Measurements from ENCODE around the gene GNG4. TPM values are rescaled to one million over a fixed set of nuclear protein-coding genes. Genes with fewer than 3 reads are reported as not detected.
"Not testable (repeated sequence)": the region's sequence is repeated elsewhere in the genome, so short reads cannot be mapped to it uniquely, and the experiment has no call there.

The GNG4 gene
- total and polyA plus RNA-seq, 12 donors: 0.22 to 25.8 (median 3.8) TPM; not detected in 2

DNA sequence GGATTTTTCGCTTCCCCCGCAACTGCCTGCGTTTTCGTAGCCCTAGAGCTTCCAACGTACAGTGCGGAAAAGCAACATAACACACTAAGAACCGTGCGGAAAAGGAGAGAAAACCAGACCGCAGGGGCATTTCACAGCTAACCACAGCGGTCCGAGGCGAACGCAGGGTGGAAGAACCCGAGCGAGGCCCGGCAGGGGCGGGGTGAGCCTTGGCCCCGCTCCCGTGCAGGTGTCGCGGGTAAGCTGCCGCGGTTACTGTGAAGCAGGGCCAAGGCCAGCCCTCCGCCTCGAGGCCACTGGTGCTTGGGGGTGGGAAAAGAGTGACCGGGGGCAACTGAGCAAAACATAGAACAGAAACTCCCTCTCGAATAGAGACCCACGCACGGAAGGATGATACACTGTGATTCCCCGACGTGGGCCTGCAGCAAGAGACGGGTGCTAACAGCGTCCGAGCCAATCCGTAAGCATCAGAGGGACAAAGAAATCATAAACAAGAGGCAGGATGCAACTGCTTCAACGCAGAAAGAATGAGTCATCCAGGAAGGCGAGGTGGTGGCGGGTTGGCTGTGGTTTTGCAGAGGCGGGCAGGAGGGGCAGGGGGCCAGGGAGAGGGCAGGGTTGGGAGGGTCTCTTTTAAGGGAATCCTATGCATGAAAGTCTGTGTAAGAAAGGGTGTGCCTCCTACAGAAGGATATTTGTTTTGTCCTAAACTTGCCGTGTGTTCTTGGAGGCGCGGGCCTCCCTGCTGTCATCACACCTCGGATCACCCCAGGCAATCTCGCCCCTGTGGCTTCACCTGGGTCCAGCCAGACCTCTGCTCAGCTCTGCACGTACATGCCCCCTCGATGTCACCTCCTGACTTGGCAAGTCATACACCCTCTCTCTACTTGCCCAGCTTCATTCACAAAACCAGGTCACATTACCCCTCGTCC is 7.3 kb downstream of the GNG4 start:
- WGBS, 4 donors: 39 to 60% (median 56%) methylated on average over 46 to 47 of the region's 47 CpGs
- peaks cover 0 to 4% of the 10 kb centered on the region in 2 donors for H3K4me1 ChIP-seq (replicated peaks in 1 of 2)
- intact Hi-C loops (cut with DNase I): no loop called here
- peaks cover 6% of the 10 kb centered on the region for H3K27me3 ChIP-seq
- DNase-seq: peak in 2 of 7 donors; percentile 16 to 48
- H3K9me3 ChIP-seq (replicated peaks in 1 of 3): no peaks in the 10 kb centered on the region
- no peak for TF ChIP-seq POLR2A (IDR thresholded peaks at IDR 0.05)
- TF ChIP-seq, protein P1, sequence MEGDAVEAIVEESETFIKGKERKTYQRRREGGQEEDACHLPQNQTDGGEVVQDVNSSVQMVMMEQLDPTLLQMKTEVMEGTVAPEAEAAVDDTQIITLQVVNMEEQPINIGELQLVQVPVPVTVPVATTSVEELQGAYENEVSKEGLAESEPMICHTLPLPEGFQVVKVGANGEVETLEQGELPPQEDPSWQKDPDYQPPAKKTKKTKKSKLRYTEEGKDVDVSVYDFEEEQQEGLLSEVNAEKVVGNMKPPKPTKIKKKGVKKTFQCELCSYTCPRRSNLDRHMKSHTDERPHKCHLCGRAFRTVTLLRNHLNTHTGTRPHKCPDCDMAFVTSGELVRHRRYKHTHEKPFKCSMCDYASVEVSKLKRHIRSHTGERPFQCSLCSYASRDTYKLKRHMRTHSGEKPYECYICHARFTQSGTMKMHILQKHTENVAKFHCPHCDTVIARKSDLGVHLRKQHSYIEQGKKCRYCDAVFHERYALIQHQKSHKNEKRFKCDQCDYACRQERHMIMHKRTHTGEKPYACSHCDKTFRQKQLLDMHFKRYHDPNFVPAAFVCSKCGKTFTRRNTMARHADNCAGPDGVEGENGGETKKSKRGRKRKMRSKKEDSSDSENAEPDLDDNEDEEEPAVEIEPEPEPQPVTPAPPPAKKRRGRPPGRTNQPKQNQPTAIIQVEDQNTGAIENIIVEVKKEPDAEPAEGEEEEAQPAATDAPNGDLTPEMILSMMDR (IDR thresholded peaks at IDR 0.05): no peak
- H3K27ac ChIP-seq: no peak overlapping the region
- no peaks in the 10 kb centered on the region for H3K36me3 ChIP-seq (replicated peaks in 1 of 2)
- no peak overlapping the region for H3K4me3 ChIP-seq

DNA sequence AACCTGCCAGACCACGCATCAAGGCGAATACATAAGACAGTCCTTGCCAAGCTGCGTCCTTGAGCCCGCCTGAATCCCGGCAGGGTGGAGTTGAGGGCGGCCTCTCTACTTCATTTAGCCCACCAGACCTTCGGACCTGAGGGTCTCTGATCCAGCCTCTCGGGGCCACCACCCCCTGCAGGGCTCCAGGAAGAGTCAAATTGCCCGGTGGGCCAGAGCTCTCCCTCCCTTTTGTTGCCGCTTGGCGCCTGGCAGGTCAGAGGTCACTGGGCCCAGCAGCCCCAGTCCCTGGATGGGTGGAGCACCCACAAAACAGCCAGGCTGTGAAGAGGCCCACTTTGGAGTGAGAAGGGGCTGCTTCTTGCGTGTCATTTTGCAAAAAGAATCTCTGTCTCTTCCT is 9.0 kb downstream of the GNG4 start:
- 80 to 92% (median 90%) methylated on average over 7 to 12 of the region's 12 CpGs for WGBS, 4 donors
- no peak overlapping the region for H3K27ac ChIP-seq
- TF ChIP-seq, protein P1 (IDR thresholded peaks at IDR 0.05): no peak
- TF ChIP-seq POLR2A (IDR thresholded peaks at IDR 0.05): no peak
- H3K36me3 ChIP-seq (replicated peaks in 1 of 2): no peaks in the 10 kb centered on the region
- peak in 1 of 7 donors; percentile 13 for DNase-seq
- H3K4me3 ChIP-seq: no peak overlapping the region
- H3K4me1 ChIP-seq (replicated peaks in 1 of 2): peaks cover 0 to 4% of the 10 kb centered on the region in 2 donors
- H3K9me3 ChIP-seq (replicated peaks in 1 of 3): no peaks in the 10 kb centered on the region
- no peaks in the 10 kb centered on the region for H3K27me3 ChIP-seq
- intact Hi-C loops (cut with DNase I): no loop called here

DNA sequence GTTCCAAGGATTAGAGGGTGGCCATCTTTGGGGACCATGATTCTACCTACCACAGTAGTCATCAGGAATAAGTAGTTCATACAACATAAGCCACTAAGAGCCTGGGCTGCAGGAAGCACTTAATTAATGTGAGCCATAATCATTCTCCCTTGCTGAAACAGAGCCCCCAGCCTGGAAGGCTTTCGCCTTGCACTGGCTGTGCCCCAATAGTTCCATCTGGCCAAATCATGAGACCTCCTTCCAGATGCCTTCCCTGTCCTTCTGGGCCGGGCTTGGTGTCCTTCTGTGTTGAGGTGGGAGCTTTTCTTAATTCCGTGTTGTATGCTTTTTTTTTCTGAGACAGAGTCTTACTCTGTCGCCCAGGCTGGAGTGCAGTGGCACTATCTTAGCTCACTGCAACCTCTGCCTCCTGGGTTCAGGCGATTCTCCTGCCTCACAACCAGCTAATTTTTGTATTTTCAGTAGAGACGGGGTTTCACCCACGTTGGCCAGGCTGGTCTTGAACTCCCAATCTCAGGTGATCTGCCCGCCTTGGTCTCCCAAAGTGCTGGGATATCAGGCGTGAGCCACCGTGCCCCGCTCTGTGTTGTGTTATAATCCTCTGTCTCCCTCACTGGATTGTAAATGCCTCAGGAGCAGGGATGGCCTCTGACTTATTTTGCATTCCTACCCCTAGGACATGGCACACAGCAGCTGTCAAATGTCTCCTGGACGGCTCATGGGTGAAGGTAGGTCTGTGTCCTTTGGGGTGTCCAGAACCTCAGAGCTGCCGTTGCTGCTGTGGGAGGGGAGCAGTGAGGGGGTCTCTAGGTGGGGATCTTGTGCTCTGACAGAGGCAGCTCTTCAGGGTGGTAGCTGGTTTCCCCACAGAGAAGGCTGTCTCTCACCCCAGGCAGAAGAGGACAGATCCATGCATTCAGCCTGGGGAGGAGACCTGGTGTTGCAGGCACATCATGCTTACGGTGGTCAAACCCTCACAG is 10.1 kb downstream of the GNG4 start:
- H3K27me3 ChIP-seq: no peaks in the 10 kb centered on the region
- H3K36me3 ChIP-seq (replicated peaks in 1 of 2): no peaks in the 10 kb centered on the region
- H3K4me3 ChIP-seq: no peak overlapping the region
- no peak overlapping the region for H3K27ac ChIP-seq
- peaks cover 0 to 4% of the 10 kb centered on the region in 2 donors for H3K4me1 ChIP-seq (replicated peaks in 1 of 2)
- TF ChIP-seq, protein P1 (IDR thresholded peaks at IDR 0.05): no peak
- no peak for TF ChIP-seq POLR2A (IDR thresholded peaks at IDR 0.05)
- no peaks in the 10 kb centered on the region for H3K9me3 ChIP-seq (replicated peaks in 1 of 3)
- 76 to 91% (median 81%) methylated on average over 12 to 14 of the region's 14 CpGs for WGBS, 4 donors
- DNase-seq: peak in 1 of 7 donors; percentile 35
- intact Hi-C loops (cut with DNase I): no loop called here

- H3K4me3 ChIP-seq; H3K36me3 ChIP-seq (replicated peaks in 1 of 2); H3K27ac ChIP-seq; H3K27me3 ChIP-seq; DNase-seq; H3K4me1 ChIP-seq (replicated peaks in 1 of 2); H3K9me3 ChIP-seq (replicated peaks in 1 of 3); intact Hi-C loops (cut with DNase I): not testable (repeated sequence)
- WGBS, 4 donors: 86 to 95% (median 90%) methylated on average over 1 to 2 of the region's 2 CpGs
These were observed 11.0 kb downstream of the GNG4 start for GRCh38 chr1:235638612-235639011.

All from adrenal gland (tissue), 12 donors.